HepG2 (cell line): ENCODE measurements around the gene RHOG. TPM values are rescaled to one million over a fixed set of nuclear protein-coding genes. Genes with fewer than 3 reads are reported as not detected.

ENCODE experiments used
- ATAC-seq: fragments of 200-7000 bp; cut with Tn5 transposase; 3 replicates; pipeline ENCODE4 v1.9.1; 2020; ENCODE audit warnings: mild to moderate bottlenecking, moderate library complexity
- BruUV-seq: library from RNA; stranded (reverse); fragments of 400-500 nt; replicated peaks from 2 replicates; lab custom pipeline; 2021; lab: Mats Ljungman, UMichigan
- CTCF ChIA-PET: fragments of 300-600 bp; formaldehyde crosslinking; extraction: SDS; loops from one replicate; lab custom pipeline; 2021; ENCODE audit warnings: low total read pairs, inconsistent platforms, low intra/inter-chr PET ratio; lab: Yijun Ruan, JAX
- POLR2A ChIA-PET: fragments of 350-600 bp; sonication (Branson Sonifier 250); formaldehyde crosslinking; loops from one replicate; lab custom pipeline; 2020; ENCODE audit warnings: antibody characterized with exemption, inconsistent platforms; lab: Yijun Ruan, JAX
- DNase-seq: peaks from one replicate; pipeline ENCODE4 v3.0.0-alpha.2; 2015; ENCODE audit warnings: low spot score
- FAIRE-seq: peaks from 3 replicates; lab custom pipeline; 2011; peaks lifted over from hg19 to GRCh38; lab: Jason Lieb, UNC
- H2AFZ ChIP-seq: one replicate; pipeline ENCODE4 v1.6.1; 2011; ENCODE audit warnings: low read length, inconsistent platforms
- H3K27ac ChIP-seq: fragments of 300-600 bp; 3 replicates; pipeline ENCODE4 v1.8.0; 2011; ENCODE audit warnings: mixed run types, mild to moderate bottlenecking, mixed read lengths, low read length, inconsistent platforms; ENCODE audit not compliant: insufficient read depth; ENCODE audit errors: extremely low read length
- H3K27me3 ChIP-seq, 2 experiments: fragments of 200-600 bp in 1 of 2; 2 replicates in 1 of 2; 3 replicates in 1 of 2; pipeline versions ENCODE4 v1.6.0 to v1.8.0; 2011; ENCODE audit warnings: low read length in 2 of 2, mild to moderate bottlenecking in 2 of 2, moderate library complexity in 2 of 2, inconsistent platforms in 1 of 2; ENCODE audit not compliant: insufficient read depth in 2 of 2, control insufficient read depth in 1 of 2
- H3K36me3 ChIP-seq, 2 experiments: fragments of 200-600 bp in 1 of 2; replicated peaks in 1 of 2; 2 replicates in 1 of 2; 3 replicates in 1 of 2; pipeline versions ENCODE4 v1.5.1 to v1.8.0; 2011; ENCODE audit warnings: low read length in 2 of 2, inconsistent platforms in 1 of 2; ENCODE audit not compliant: insufficient read depth in 2 of 2, control insufficient read depth in 1 of 2
- H3K4me1 ChIP-seq: 2 replicates; pipeline ENCODE4 v1.5.1; 2012; ENCODE audit warnings: low read length, inconsistent platforms; ENCODE audit not compliant: insufficient read depth
- H3K4me2 ChIP-seq: 2 replicates; pipeline ENCODE4 v1.6.0; 2011; ENCODE audit warnings: low read depth, low read length, inconsistent platforms
- H3K4me3 ChIP-seq, 3 experiments: fragments of 200-600 bp in 1 of 3; sonication (generic), shearing (Covaris generic) in 1 of 3; replicated peaks in 1 of 3; 2 replicates each; pipeline ENCODE4 v1.5.1; 2011 to 2016; ENCODE audit warnings: low read length in 3 of 3, inconsistent platforms in 2 of 3, low read depth in 2 of 3, mild to moderate bottlenecking in 2 of 3, control low read depth in 1 of 3, mixed read lengths in 1 of 3; ENCODE audit not compliant: insufficient read depth in 1 of 3
- H3K79me2 ChIP-seq: one replicate; pipeline ENCODE4 v1.6.1; 2011; ENCODE audit warnings: low read length, inconsistent platforms; ENCODE audit not compliant: insufficient read depth
- H3K9ac ChIP-seq: 2 replicates; pipeline ENCODE4 v1.6.0; 2011; ENCODE audit warnings: mild to moderate bottlenecking, low read depth, low read length, inconsistent platforms; ENCODE audit not compliant: insufficient read depth
- H3K9me3 ChIP-seq: 2 replicates; pipeline ENCODE4 v1.5.1; 2012; ENCODE audit warnings: mild to moderate bottlenecking, low read length
- H4K20me1 ChIP-seq: 2 replicates; pipeline ENCODE4 v1.6.0; 2011; ENCODE audit warnings: inconsistent platforms, mild to moderate bottlenecking, low read length, moderate library complexity; ENCODE audit not compliant: insufficient read depth
- HMGA1 ChIP-seq: sonication (generic); formaldehyde crosslinking; conservative IDR thresholded peaks from 2 replicates; pipeline ENCODE4 v1.4.0; 2020; ENCODE audit warnings: missing genetic modification reagents
- HNF4A ChIP-seq: sonication (generic); formaldehyde crosslinking; IDR thresholded peaks from 2 replicates; pipeline ENCODE4 v1.4.0; 2020; ENCODE audit warnings: missing genetic modification reagents
- TBX2 ChIP-seq: sonication (generic); formaldehyde crosslinking; IDR thresholded peaks from 2 replicates; pipeline ENCODE4 v1.5.0; 2020; ENCODE audit warnings: missing genetic modification reagents, mild to moderate bottlenecking, borderline replicate concordance
- ZNF232 ChIP-seq: sonication (generic); formaldehyde crosslinking; IDR thresholded peaks from 2 replicates; pipeline ENCODE4 v1.4.0; 2020; ENCODE audit warnings: missing genetic modification reagents, borderline replicate concordance
- ZNF782 ChIP-seq: sonication (generic); formaldehyde crosslinking; IDR thresholded peaks from 2 replicates; pipeline ENCODE4 v1.4.0; 2020; ENCODE audit warnings: missing genetic modification reagents, mild to moderate bottlenecking, borderline replicate concordance
- WGBS: methylation state at CpG from one replicate; pipeline ENCODE4 v1.1.6; 2017; ENCODE audit warnings: low lambda C conversion rate; 5-methylcytosine and 5-hydroxymethylcytosine counted together
- in situ Hi-C: cut with HindIII; loops from 2 replicates; pipeline ENCODE4 v1.10.0; 2017; ENCODE audit warnings: low pct_unique_long_range_greater_than_20kb; ENCODE audit not compliant: extremely low pct_ligation_motif_present
- intact Hi-C: fragments of 100-400 bp; cut with micrococcal nuclease; formaldehyde crosslinking; loops from one replicate; pipeline ENCODE4 v1.10.0; 2022; ENCODE audit not compliant: unreplicated experiment
- polyA plus RNA-seq, 8 experiments: library from polyadenylated mRNA; depleted of rRNA in 3 of 8; stranded (reverse) in 7 of 8; unstranded in 1 of 8; fragments of >200 nt; fragmentation: Illumina TruSeq in 4 of 8; extraction: Trizol in 4 of 8; gene quantifications; 2 replicates each; pipeline versions ENCODE4 v1.2.1 to v1.2.3, GENCODE V29; 2011 to 2016; ENCODE audit warnings: low read depth in 4 of 8, missing spikeins in 1 of 8, mixed read lengths in 1 of 8; ENCODE audit not compliant: insufficient read depth in 1 of 8
- total RNA-seq, 5 experiments: library from RNA; depleted of rRNA; stranded (reverse); fragments of >200 nt; fragmentation: Illumina TruSeq; extraction: Trizol; gene quantifications; 2 replicates each; pipeline ENCODE4 v1.2.3, GENCODE V29; 2016; ENCODE audit warnings: low read depth in 1 of 5

Gene RHOG
- total and polyA plus RNA-seq, 2 of the 13 experiments (the other 11 are each of a cell fraction or from before 2014, with no cell fraction given): 7.7 to 23.4 TPM

- Histone ChIP-seq H3K4me2 (peak overlapping the region; percentile 85), H3K79me2 (peaks cover 53% of the 10 kb centered on the region), H3K27ac (peak overlapping the region; percentile 88), H2AFZ (no peak overlapping the region), H4K20me1 (peaks cover 18% of the 10 kb centered on the region), H3K36me3 (peaks cover 3 to 16% of the 10 kb centered on the region in 2 experiments; a peak in 4 of 5 replicates), H3K9ac (peak overlapping the region; percentile 97), H3K27me3 (no peaks in the 10 kb centered on the region; a peak in 1 of 5 replicates), H3K4me1 (peaks cover 32% of the 10 kb centered on the region), H3K9me3 (no peaks in the 10 kb centered on the region), H3K4me3 (peak overlapping the region; percentile 87 to 98 (median 96))
- no peak for TF ChIP-seq ZNF782
- TF ChIP-seq ZNF232: peak; percentile 95
- DNase-seq (no peak), FAIRE-seq (no peak), ATAC-seq (no peak)
- in situ Hi-C loops: no loop called here
- intact Hi-C loops: no loop called here
- POLR2A ChIA-PET: interaction anchor here (1.8 kb wide), 1 partner anchor 12 kb away, joined by 5 read pairs; the partner anchor contains the start of gene PGAP2
- CTCF ChIA-PET: no interaction called here
- TSS peak; percentile 71 for BruUV-seq
- 3% methylated on average over 14 of the region's 14 CpGs for WGBS
Measured at GRCh38 chr11:3796346-3796745, 44.4 kb downstream of the RHOG start.

GRCh38 chr11:3796002-3796311 is 44.8 kb downstream of the RHOG start:
- Histone ChIP-seq H3K36me3 (peaks cover 3 to 16% of the 10 kb centered on the region in 2 experiments; a peak in 4 of 5 replicates), H4K20me1 (peaks cover 18% of the 10 kb centered on the region), H3K4me3 (peak overlapping the region; percentile 87 to 98 (median 96)), H3K4me2 (peak overlapping the region; percentile 85), H3K27me3 (no peaks in the 10 kb centered on the region; a peak in 1 of 5 replicates), H3K27ac (peak overlapping the region; percentile 88), H3K9ac (peak overlapping the region; percentile 97), H3K79me2 (peaks cover 57% of the 10 kb centered on the region), H3K9me3 (no peaks in the 10 kb centered on the region), H2AFZ (no peak overlapping the region), H3K4me1 (peaks cover 32% of the 10 kb centered on the region)
- ChIA-PET CTCF (no interaction called here), POLR2A (interaction anchor here (1.8 kb wide), 1 partner anchor 12 kb away, joined by 5 read pairs; the partner anchor contains the start of gene PGAP2)
- FAIRE-seq (no peak), ATAC-seq (no peak), DNase-seq (no peak)
- intact Hi-C loops (no loop called here), in situ Hi-C loops (no loop called here)
- no TSS peak for BruUV-seq
- WGBS: 15% methylated on average over 6 of the region's 6 CpGs
- no peak for TF ChIP-seq TBX2 (CRISPR knock-in tag)
- no peak for TF ChIP-seq HMGA1 (CRISPR knock-in tag)
- TF ChIP-seq HNF4A: no peak
